ENCODE measurements around the gene UPK3B.
"Not testable (repeated sequence)": the region's sequence is repeated elsewhere in the genome, so short reads cannot be mapped to it uniquely, and the experiment has no call there.

UPK3B gene

GRCh38 chr7:76513817-76514799, 3.8 kb downstream of the UPK3B start:
- no peak for DNase-seq (ENCODE audit: low read depth)

- DNase-seq (ENCODE audit: low read depth): no peak
Observed at GRCh38 chr7:76514926-76515771, 4.8 kb downstream of the UPK3B start.

- no peak for DNase-seq (ENCODE audit: low read depth)
Observed at GRCh38 chr7:76515999-76516443, 5.7 kb downstream of the UPK3B start.

GRCh38 chr7:76516932-76517331, 6.6 kb downstream of the UPK3B start:
- DNase-seq (ENCODE audit: low read depth): not testable (repeated sequence)

GRCh38 chr7:76526183-76526582, 15.8 kb downstream of the UPK3B start:
- not testable (repeated sequence) for DNase-seq (ENCODE audit: low read depth)

- not testable (repeated sequence) for DNase-seq (ENCODE audit: low read depth)
Observed at GRCh38 chr7:76531643-76532042, 21.3 kb downstream of the UPK3B start.

- DNase-seq (ENCODE audit: low read depth): not testable (repeated sequence)
Observed at GRCh38 chr7:76543197-76543596, 32.8 kb downstream of the UPK3B start, which contains the start of gene SPDYE16. TSS of gene SPDYE16 (minus strand) at chr7:76543297. CDS start at chr7:76541459, 1,838 bp downstream.

GRCh38 chr7:76549025-76549854, 38.9 kb downstream of the UPK3B start:
- peak; percentile 77 for DNase-seq (ENCODE audit: low read depth)

GRCh38 chr7:76549855-76550248, 39.5 kb downstream of the UPK3B start:
- DNase-seq (ENCODE audit: low read depth): not testable (repeated sequence)

GRCh38 chr7:76551992-76552391, 41.6 kb downstream of the UPK3B start:
- DNase-seq (ENCODE audit: low read depth): not testable (repeated sequence)

GRCh38 chr7:76559685-76560084, 49.3 kb downstream of the UPK3B start:
- DNase-seq (ENCODE audit: low read depth): not testable (repeated sequence)

GRCh38 chr7:76560157-76560556, 49.8 kb downstream of the UPK3B start:
- not testable (repeated sequence) for DNase-seq (ENCODE audit: low read depth)

- not testable (repeated sequence) for DNase-seq (ENCODE audit: low read depth)
Observed at GRCh38 chr7:76561342-76561741, 51.0 kb downstream of the UPK3B start.

GRCh38 chr7:76565001-76565400, 54.6 kb downstream of the UPK3B start:
- DNase-seq (ENCODE audit: low read depth): not testable (repeated sequence)
